IMR-90 (cell line): ENCODE data around the gene MEIS2.

Experiments used
- CHD1 ChIP-seq: IDR thresholded peaks from 2 replicates; pipeline ENCODE4 v1.6.1; 2012; ENCODE audit warnings: low read depth, low read length, improper control_type of control experiment
- FOS ChIP-seq: fragments of 150-350 bp; IDR thresholded peaks from 2 replicates; pipeline ENCODE4 v1.6.1; 2016; ENCODE audit warnings: low read depth, low read length
- MAFK ChIP-seq: IDR thresholded peaks from 2 replicates; pipeline ENCODE4 v1.6.1; 2012; ENCODE audit warnings: low read depth, low read length, improper control_type of control experiment
- MAZ ChIP-seq: IDR thresholded peaks from 2 replicates; pipeline ENCODE4 v1.6.1; 2012; ENCODE audit warnings: low read depth, mild to moderate bottlenecking, low read length, improper control_type of control experiment, moderate library complexity, borderline replicate concordance
- MXI1 ChIP-seq: IDR thresholded peaks from 2 replicates; pipeline ENCODE4 v1.6.1; 2012; ENCODE audit warnings: low read depth, mild to moderate bottlenecking, low read length, moderate library complexity, borderline replicate concordance
- POLR2A ChIP-seq: IDR thresholded peaks from 2 replicates; pipeline ENCODE4 v1.6.1; 2012; ENCODE audit warnings: mild to moderate bottlenecking, low read depth, low read length
- RCOR1 ChIP-seq: IDR thresholded peaks from 2 replicates; pipeline ENCODE4 v1.6.1; 2012; ENCODE audit warnings: mild to moderate bottlenecking, low read length, improper control_type of control experiment; ENCODE audit not compliant: insufficient replicate concordance
- TF ChIP-seq, protein P1 (sequence below): conservative IDR thresholded peaks from 2 replicates; pipeline ENCODE4 v1.5.1; 2012; ENCODE audit warnings: mild to moderate bottlenecking, low read depth, low read length, improper control_type of control experiment
- TF ChIP-seq, protein P2 (sequence below): fragments of 150-350 bp; IDR thresholded peaks from 2 replicates; pipeline ENCODE4 v1.6.1; 2016; ENCODE audit warnings: low read depth, mild to moderate bottlenecking, low read length, moderate library complexity, borderline replicate concordance

DNA sequence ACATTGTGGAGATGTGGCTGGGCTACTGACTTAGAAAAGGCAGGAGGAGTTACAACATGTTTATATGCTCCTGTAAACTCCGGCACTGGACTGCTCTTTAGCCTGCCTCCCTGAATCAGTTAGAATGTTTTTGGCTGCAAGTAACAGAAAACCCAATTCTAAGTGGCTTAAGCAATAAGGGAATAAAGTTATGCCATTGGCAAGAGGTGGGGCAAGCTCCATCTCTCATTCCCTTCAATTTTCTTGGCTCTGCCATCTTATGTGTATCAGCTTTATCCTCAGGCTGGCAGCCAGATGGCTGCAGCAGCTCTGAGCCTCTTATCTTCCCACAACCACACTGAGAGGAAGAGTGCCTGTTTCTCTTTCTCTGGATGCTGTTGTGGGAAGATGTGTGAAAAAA lies 22.4 kb upstream of the MEIS2 start:
- no peak for TF ChIP-seq FOS
- TF ChIP-seq, protein P1, sequence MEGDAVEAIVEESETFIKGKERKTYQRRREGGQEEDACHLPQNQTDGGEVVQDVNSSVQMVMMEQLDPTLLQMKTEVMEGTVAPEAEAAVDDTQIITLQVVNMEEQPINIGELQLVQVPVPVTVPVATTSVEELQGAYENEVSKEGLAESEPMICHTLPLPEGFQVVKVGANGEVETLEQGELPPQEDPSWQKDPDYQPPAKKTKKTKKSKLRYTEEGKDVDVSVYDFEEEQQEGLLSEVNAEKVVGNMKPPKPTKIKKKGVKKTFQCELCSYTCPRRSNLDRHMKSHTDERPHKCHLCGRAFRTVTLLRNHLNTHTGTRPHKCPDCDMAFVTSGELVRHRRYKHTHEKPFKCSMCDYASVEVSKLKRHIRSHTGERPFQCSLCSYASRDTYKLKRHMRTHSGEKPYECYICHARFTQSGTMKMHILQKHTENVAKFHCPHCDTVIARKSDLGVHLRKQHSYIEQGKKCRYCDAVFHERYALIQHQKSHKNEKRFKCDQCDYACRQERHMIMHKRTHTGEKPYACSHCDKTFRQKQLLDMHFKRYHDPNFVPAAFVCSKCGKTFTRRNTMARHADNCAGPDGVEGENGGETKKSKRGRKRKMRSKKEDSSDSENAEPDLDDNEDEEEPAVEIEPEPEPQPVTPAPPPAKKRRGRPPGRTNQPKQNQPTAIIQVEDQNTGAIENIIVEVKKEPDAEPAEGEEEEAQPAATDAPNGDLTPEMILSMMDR, result no peak
- no peak for TF ChIP-seq RCOR1
- no peak for TF ChIP-seq MAZ
- no peak for TF ChIP-seq POLR2A
- TF ChIP-seq MXI1, result no peak
- TF ChIP-seq, protein P2, sequence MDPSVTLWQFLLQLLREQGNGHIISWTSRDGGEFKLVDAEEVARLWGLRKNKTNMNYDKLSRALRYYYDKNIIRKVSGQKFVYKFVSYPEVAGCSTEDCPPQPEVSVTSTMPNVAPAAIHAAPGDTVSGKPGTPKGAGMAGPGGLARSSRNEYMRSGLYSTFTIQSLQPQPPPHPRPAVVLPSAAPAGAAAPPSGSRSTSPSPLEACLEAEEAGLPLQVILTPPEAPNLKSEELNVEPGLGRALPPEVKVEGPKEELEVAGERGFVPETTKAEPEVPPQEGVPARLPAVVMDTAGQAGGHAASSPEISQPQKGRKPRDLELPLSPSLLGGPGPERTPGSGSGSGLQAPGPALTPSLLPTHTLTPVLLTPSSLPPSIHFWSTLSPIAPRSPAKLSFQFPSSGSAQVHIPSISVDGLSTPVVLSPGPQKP, result no peak
- no peak for TF ChIP-seq CHD1
- no peak for TF ChIP-seq MAFK
